H9 (cell line): ENCODE measurements around the gene FFAR4. TPM values are rescaled to one million over a fixed set of nuclear protein-coding genes. Genes with fewer than 3 reads are reported as not detected.

Experiments
- DNase-seq: peaks from one replicate; pipeline ENCODE4 v3.0.0-alpha.2; 2017
- H2AFZ ChIP-seq: one replicate; pipeline ENCODE4 v1.6.1; 2013; ENCODE audit warnings: mild to moderate bottlenecking, low read length, control low read depth, moderate library complexity
- H2AK5ac ChIP-seq: 2 replicates; pipeline ENCODE4 v1.6.1; 2013; ENCODE audit warnings: low read length, control low read depth, mixed read lengths; ENCODE audit not compliant: insufficient read length
- H2BK120ac ChIP-seq: one replicate; pipeline ENCODE4 v1.6.1; 2013; ENCODE audit warnings: low read depth, mild to moderate bottlenecking, low read length, control low read depth, inconsistent platforms; ENCODE audit not compliant: poor library complexity, severe bottlenecking
- H2BK12ac ChIP-seq: 2 replicates; pipeline ENCODE4 v1.6.1; 2013; ENCODE audit warnings: low read length, control low read depth, mixed read lengths, low read depth; ENCODE audit not compliant: insufficient read length
- H2BK15ac ChIP-seq: 2 replicates; pipeline ENCODE4 v1.6.1; 2013; ENCODE audit warnings: low read depth, low read length, control low read depth
- H2BK20ac ChIP-seq: one replicate; pipeline ENCODE4 v1.6.1; 2013; ENCODE audit warnings: low read depth, mild to moderate bottlenecking, low read length, control low read depth, inconsistent platforms; ENCODE audit not compliant: poor library complexity, severe bottlenecking
- H2BK5ac ChIP-seq: 2 replicates; pipeline ENCODE4 v1.6.1; 2013; ENCODE audit warnings: low read length, control low read depth, mixed read lengths; ENCODE audit not compliant: insufficient read length
- H3K14ac ChIP-seq: 2 replicates; pipeline ENCODE4 v1.6.1; 2013; ENCODE audit warnings: low read length, control low read depth; ENCODE audit not compliant: insufficient read depth
- H3K18ac ChIP-seq: 2 replicates; pipeline ENCODE4 v1.6.1; 2013; ENCODE audit warnings: low read depth, mild to moderate bottlenecking, mixed read lengths, low read length, control low read depth; ENCODE audit not compliant: insufficient read length
- H3K23ac ChIP-seq: 2 replicates; pipeline ENCODE4 v1.6.1; 2013; ENCODE audit warnings: low read length, control low read depth, mixed read lengths, low read depth; ENCODE audit not compliant: insufficient read length
- H3K23me2 ChIP-seq: 2 replicates; pipeline ENCODE4 v1.6.1; 2013; ENCODE audit warnings: low read depth, mild to moderate bottlenecking, mixed read lengths, low read length, control low read depth; ENCODE audit not compliant: insufficient read length, poor library complexity, severe bottlenecking
- H3K27ac ChIP-seq: 2 replicates; pipeline ENCODE4 v1.5.1; 2013; ENCODE audit warnings: low read length, control low read depth, mixed read lengths, low read depth; ENCODE audit not compliant: insufficient read length
- H3K27me3 ChIP-seq: 2 replicates; pipeline ENCODE4 v1.6.1; 2013; ENCODE audit warnings: low read length, control low read depth, inconsistent platforms; ENCODE audit not compliant: insufficient read depth
- H3K4ac ChIP-seq: 2 replicates; pipeline ENCODE4 v1.6.1; 2013; ENCODE audit warnings: low read depth, mild to moderate bottlenecking, control low read depth, inconsistent platforms, low read length, moderate library complexity
- H3K4me1 ChIP-seq: 2 replicates; pipeline ENCODE4 v1.6.1; 2013; ENCODE audit warnings: low read length, control low read depth, inconsistent platforms; ENCODE audit not compliant: insufficient read depth
- H3K4me2 ChIP-seq: 2 replicates; pipeline ENCODE4 v1.6.1; 2013; ENCODE audit warnings: low read length, control low read depth, mixed read lengths; ENCODE audit not compliant: insufficient read length, insufficient read depth
- H3K56ac ChIP-seq: 2 replicates; pipeline ENCODE4 v1.6.1; 2013; ENCODE audit warnings: low read depth, mild to moderate bottlenecking, mixed read lengths, low read length, control low read depth; ENCODE audit not compliant: insufficient read length
- H3K79me1 ChIP-seq: 2 replicates; pipeline ENCODE4 v1.6.1; 2013; ENCODE audit warnings: low read depth, mild to moderate bottlenecking, moderate library complexity, low read length, control low read depth, inconsistent platforms; ENCODE audit not compliant: insufficient read depth, poor library complexity, severe bottlenecking
- H3K79me2 ChIP-seq: 2 replicates; pipeline ENCODE4 v1.6.1; 2013; ENCODE audit warnings: low read length, control low read depth, inconsistent platforms; ENCODE audit not compliant: insufficient read depth
- H3K9ac ChIP-seq: 2 replicates; pipeline ENCODE4 v1.6.1; 2013; ENCODE audit warnings: low read length, control low read depth, mixed read lengths; ENCODE audit not compliant: insufficient read length; ENCODE audit errors: extremely low read depth
- H3K9me3 ChIP-seq: one replicate; pipeline ENCODE4 v1.6.1; 2013; ENCODE audit warnings: low read depth, low read length, inconsistent platforms; ENCODE audit not compliant: control insufficient read depth
- H3T11ph ChIP-seq: one replicate; pipeline ENCODE4 v1.6.1; 2013; ENCODE audit warnings: mild to moderate bottlenecking, low read length, control low read depth, inconsistent platforms
- H4K20me1 ChIP-seq: one replicate; pipeline ENCODE4 v1.6.1; 2013; ENCODE audit not compliant: control insufficient read depth, insufficient read length, insufficient read depth
- H4K5ac ChIP-seq: 2 replicates; pipeline ENCODE4 v1.6.1; 2013; ENCODE audit warnings: low read depth, mild to moderate bottlenecking, mixed read lengths, low read length, control low read depth; ENCODE audit not compliant: insufficient read length
- H4K8ac ChIP-seq: replicated peaks from 2 replicates; pipeline ENCODE4 v1.6.1; 2013; ENCODE audit warnings: low read length, control low read depth, mixed read lengths, low read depth; ENCODE audit not compliant: insufficient read length
- H4K91ac ChIP-seq: 2 replicates; pipeline ENCODE4 v1.6.1; 2013; ENCODE audit warnings: low read depth, mild to moderate bottlenecking, moderate library complexity, mixed read lengths, low read length, control low read depth; ENCODE audit not compliant: insufficient read length
- H3K27ac Mint-ChIP-seq, 3 experiments: 2 replicates in 2 of 3; 3 replicates in 1 of 3; pipeline ENCODE4 v1.8.0; 2020 to 2021; ENCODE audit warnings: mixed read lengths in 3 of 3, mild to moderate bottlenecking in 1 of 3, moderate library complexity in 1 of 3
- H3K27me3 Mint-ChIP-seq: 2 replicates; pipeline ENCODE4 v1.8.0; 2021; ENCODE audit warnings: low read depth, mild to moderate bottlenecking, moderate library complexity, mixed read lengths
- H3K36me3 Mint-ChIP-seq, 3 experiments: 2 replicates in 2 of 3; 3 replicates in 1 of 3; pipeline ENCODE4 v1.8.0; 2020 to 2021; ENCODE audit warnings: low read depth in 3 of 3, mixed read lengths in 3 of 3; ENCODE audit not compliant: insufficient read depth in 1 of 3
- H3K4me1 Mint-ChIP-seq, 2 experiments: 2 replicates each; pipeline ENCODE4 v1.8.0; 2020; ENCODE audit warnings: mixed read lengths in 2 of 2
- H3K4me3 Mint-ChIP-seq, 2 experiments: 2 replicates in 1 of 2; 3 replicates in 1 of 2; pipeline ENCODE4 v1.8.0; 2020 to 2021; ENCODE audit warnings: mild to moderate bottlenecking in 2 of 2, mixed read lengths in 2 of 2, moderate library complexity in 1 of 2
- H3K9me3 Mint-ChIP-seq, 2 experiments: 2 replicates in 1 of 2; 3 replicates in 1 of 2; pipeline ENCODE4 v1.8.0; 2020; ENCODE audit warnings: mild to moderate bottlenecking in 2 of 2, mixed read lengths in 2 of 2, moderate library complexity in 1 of 2
- WGBS: extraction: QIAGEN DNeasy Blood & Tissue Kit; methylation state at CpG from one replicate; pipeline ENCODE4 v1.1.7; 2013; ENCODE audit warnings: missing lambda C conversion rate, low lambda C conversion rate, mixed read lengths; ENCODE audit not compliant: insufficient read length; ENCODE audit errors: extremely low coverage; 5-methylcytosine and 5-hydroxymethylcytosine counted together
- total RNA-seq: library from RNA; stranded (reverse); gene quantifications from 2 replicates; pipeline ENCODE4 v1.2.1, GENCODE V29; 2021
- TF ChIP-seq, protein P1 (sequence below): fragments of 200-600 bp; sonication (generic); conservative IDR thresholded peaks from 3 replicates; pipeline ENCODE4 v1.8.0; 2021; ENCODE audit warnings: antibody characterized with exemption, mild to moderate bottlenecking

Gene FFAR4
- total RNA-seq, 1 experiment from 2014 or later: not detected

GRCh38 chr10:93614101-93614825 is 47.8 kb downstream of the FFAR4 start:
- H3K79me2 ChIP-seq: no peaks in the 10 kb centered on the region
- TF ChIP-seq, protein P1, sequence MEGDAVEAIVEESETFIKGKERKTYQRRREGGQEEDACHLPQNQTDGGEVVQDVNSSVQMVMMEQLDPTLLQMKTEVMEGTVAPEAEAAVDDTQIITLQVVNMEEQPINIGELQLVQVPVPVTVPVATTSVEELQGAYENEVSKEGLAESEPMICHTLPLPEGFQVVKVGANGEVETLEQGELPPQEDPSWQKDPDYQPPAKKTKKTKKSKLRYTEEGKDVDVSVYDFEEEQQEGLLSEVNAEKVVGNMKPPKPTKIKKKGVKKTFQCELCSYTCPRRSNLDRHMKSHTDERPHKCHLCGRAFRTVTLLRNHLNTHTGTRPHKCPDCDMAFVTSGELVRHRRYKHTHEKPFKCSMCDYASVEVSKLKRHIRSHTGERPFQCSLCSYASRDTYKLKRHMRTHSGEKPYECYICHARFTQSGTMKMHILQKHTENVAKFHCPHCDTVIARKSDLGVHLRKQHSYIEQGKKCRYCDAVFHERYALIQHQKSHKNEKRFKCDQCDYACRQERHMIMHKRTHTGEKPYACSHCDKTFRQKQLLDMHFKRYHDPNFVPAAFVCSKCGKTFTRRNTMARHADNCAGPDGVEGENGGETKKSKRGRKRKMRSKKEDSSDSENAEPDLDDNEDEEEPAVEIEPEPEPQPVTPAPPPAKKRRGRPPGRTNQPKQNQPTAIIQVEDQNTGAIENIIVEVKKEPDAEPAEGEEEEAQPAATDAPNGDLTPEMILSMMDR: no peak

More at GRCh38 chr10:93614101-93614825, 47.8 kb downstream of the FFAR4 start:
- Histone ChIP-seq H2BK120ac (no peak overlapping the region), H3K27me3 (no peaks in the 10 kb centered on the region), H2BK15ac (no peak overlapping the region), H3K56ac (no peak overlapping the region), H3T11ph (no peak overlapping the region), H2AK5ac (no peak overlapping the region), H4K5ac (no peak overlapping the region), H3K14ac (no peak overlapping the region), H3K4me1 (no peaks in the 10 kb centered on the region; the same call in 1 of the 2 replicates), H3K23ac (no peak overlapping the region), H2BK12ac (no peak overlapping the region), H2BK20ac (no peak overlapping the region), H2AFZ (no peak overlapping the region), H4K20me1 (no peaks in the 10 kb centered on the region), H3K4ac (no peak overlapping the region), H3K9me3 (no peaks in the 10 kb centered on the region), H4K8ac (no peak overlapping the region), H3K23me2 (peaks cover 3% of the 10 kb centered on the region), H3K27ac (no peak overlapping the region), H3K4me2 (no peak overlapping the region), H3K9ac (no peak overlapping the region), H4K91ac (no peak overlapping the region), H3K79me1 (no peaks in the 10 kb centered on the region), H3K18ac (no peak overlapping the region), H2BK5ac (no peak overlapping the region)
- Mint-ChIP-seq H3K27me3 (peaks cover 18% of the 10 kb centered on the region), H3K4me1 (peaks cover 9 to 11% of the 10 kb centered on the region in 2 experiments), H3K9me3 (no peaks in the 10 kb centered on the region), H3K4me3 (no peak overlapping the region), H3K36me3 (no peaks in the 10 kb centered on the region), H3K27ac (no peak overlapping the region; a peak in 1 of 7 replicates)
- DNase-seq: no peak
- WGBS: no CpG with 5 or more reads among the region's 7 CpGs
